Right lobe of liver (tissue), 6 donors: ENCODE results near the gene MESP2. TPM values are rescaled to one million over a fixed set of nuclear protein-coding genes. Genes with fewer than 3 reads are reported as not detected.
A peak's percentile ranks its signal among the peaks of the same experiment; 100 is the strongest.
"Not testable (repeated sequence)": the region's sequence is repeated elsewhere in the genome, so short reads cannot be mapped to it uniquely, and the experiment has no call there.

ENCODE experiments used
- ATAC-seq, 4 donors: fragments of 200-7000 bp; cut with Tn5 transposase; one replicate each; pipeline ENCODE4 v1.9.1; 2020; ENCODE audit warnings: mild to moderate bottlenecking in 4 of 4, moderate library complexity in 4 of 4
- DNase-seq, 3 donors: peaks; one replicate each; pipeline ENCODE4 v3.0.0-alpha.2; 2020
- H3K27ac ChIP-seq, 3 donors: fragments of 200-600 bp; one replicate each; pipeline ENCODE4 v1.8.0; 2022
- H3K27me3 ChIP-seq, 2 donors: fragments of 200-600 bp; one replicate each; pipeline ENCODE4 v1.8.0; 2022
- H3K36me3 ChIP-seq, 4 donors: fragments of 200-600 bp; sonication (generic) in 1 of 4; one replicate each; pipeline versions ENCODE4 v1.5.1 to v1.8.0; 2017 to 2022; ENCODE audit warnings: control low read depth in 1 of 4
- H3K4me1 ChIP-seq, 4 donors: fragments of 200-600 bp; sonication (generic) in 1 of 4; one replicate each; pipeline versions ENCODE4 v1.5.1 to v1.8.0; 2017 to 2022; ENCODE audit warnings: control low read depth in 1 of 4
- H3K4me3 ChIP-seq, 3 donors: fragments of 200-600 bp; one replicate each; pipeline ENCODE4 v1.8.0; 2022
- H3K9me3 ChIP-seq, 4 donors: fragments of 200-600 bp; sonication (generic) in 1 of 4; one replicate each; pipeline versions ENCODE4 v1.5.1 to v1.8.0; 2017 to 2022; ENCODE audit warnings: control low read depth in 1 of 4
- POLR2A ChIP-seq: fragments of 450-650 bp; IDR thresholded peaks from one replicate; pipeline ENCODE4 v1.6.1; 2017; ENCODE audit warnings: antibody characterized with exemption, mild to moderate bottlenecking
- WGBS: methylation state at CpG from one replicate; pipeline ENCODE4 v1.1.6; 2018; ENCODE audit warnings: low coverage, low lambda C conversion rate; ENCODE audit not compliant: insufficient coverage; ENCODE audit errors: missing lambda C conversion rate; 5-methylcytosine and 5-hydroxymethylcytosine counted together
- intact Hi-C, 2 donors: fragments of 100-400 bp; cut with DNase I; formaldehyde crosslinking; loops; one replicate each; pipeline versions ENCODE4 v1.11.2 to v1.14.1; 2022
- total RNA-seq, 6 experiments: library from RNA; depleted of rRNA in 2 of 6; stranded (reverse); fragments of >200 nt in 2 of 6; fragmentation: NEBNext Ultra II Directional in 3 of 6; extraction: Animal tissue kit (Norgen Biotek cat#: 25700) in 3 of 6; gene quantifications; one replicate each; pipeline versions ENCODE4 v1.1.0 to v1.2.4, GENCODE V29; 2016 to 2023
- TF ChIP-seq, protein P1 (sequence below), 4 donors: fragments of 200-600 bp in 3 of 4; fragments of 450-650 bp in 1 of 4; IDR thresholded peaks; one replicate each; pipeline versions ENCODE4 v1.5.1 to v1.8.0; 2016 to 2022; ENCODE audit warnings: antibody characterized with exemption in 4 of 4, mild to moderate bottlenecking in 2 of 4
- donor health status: DM: no; HTN: yes; CAD: no.
- donor health status: DM: no; HTN: no; CAD: no.
- donor health status: DM: no; HTN: no; CAD: no.
- donor health status: DM: no; HTN: yes; CAD: no.
- donor health status: DM: no; HTN: yes; CAD: no.

The MESP2 gene
- total RNA-seq, 6 experiments from 2014 or later = 0.12 TPM; not detected in 5

DNA sequence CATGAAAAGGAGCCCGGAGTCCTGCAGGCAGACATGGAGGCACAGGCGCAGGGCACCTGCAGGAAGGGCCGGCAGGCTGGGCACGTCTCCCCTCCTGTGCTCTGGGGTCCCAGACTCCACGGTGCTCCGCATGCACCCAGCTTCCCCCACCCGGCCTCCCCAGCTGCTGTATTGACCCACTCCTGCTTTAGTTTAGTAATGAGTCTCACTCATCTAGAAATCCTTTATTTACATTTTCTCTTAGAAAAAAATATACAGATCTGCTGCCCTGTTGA is 8.5 kb downstream of the MESP2 start:
- ATAC-seq = no peak
- peak overlapping the region in 1 of 3 donors; percentile 45 for H3K27ac ChIP-seq

DNA sequence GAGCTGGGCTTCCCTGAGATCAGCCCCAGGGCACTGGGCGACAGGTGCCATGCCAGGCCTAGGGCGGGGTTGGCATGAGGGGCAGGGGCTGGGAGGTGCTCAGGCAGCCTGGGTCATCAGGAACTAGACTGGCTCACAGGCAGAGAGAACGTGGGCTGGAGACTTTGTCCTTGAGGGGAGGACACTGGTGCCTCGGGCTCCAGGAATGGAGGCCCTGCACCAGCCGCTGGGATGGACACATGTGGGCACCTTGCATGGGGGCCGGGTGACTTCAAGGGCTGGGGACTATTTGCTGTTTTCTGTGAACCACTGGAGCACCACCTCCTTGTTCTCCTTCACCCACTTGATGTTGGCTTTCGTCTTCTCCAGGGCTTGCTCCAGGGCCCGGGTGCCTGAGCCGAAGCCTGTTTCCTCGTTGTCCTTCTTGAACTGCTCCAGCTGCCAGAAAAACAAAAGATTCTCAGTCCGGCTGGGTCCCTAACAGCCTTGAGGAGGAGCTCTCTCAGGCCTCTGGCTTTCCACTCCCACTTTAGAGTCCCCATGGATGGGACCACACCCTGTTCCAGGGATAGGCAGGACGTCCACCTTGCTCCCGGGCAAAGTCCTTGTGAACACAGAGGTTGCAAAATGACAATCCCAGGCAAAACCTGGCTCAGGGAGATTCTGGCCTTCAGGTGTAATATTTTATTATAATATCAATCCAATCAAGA is 9.1 kb downstream of the MESP2 start:
- Histone ChIP-seq H3K4me1 (peaks cover 0 to 35% (median 17%) of the 10 kb centered on the region in 4 donors), H3K4me3 (no peak overlapping the region), H3K27me3 (no peaks in the 10 kb centered on the region), H3K27ac (peak overlapping the region in 2 of 3 donors; percentile 44 to 45), H3K36me3 (peaks cover 0 to 36% (median 20%) of the 10 kb centered on the region in 4 donors), H3K9me3 (no peaks in the 10 kb centered on the region)
- 44% methylated on average over 7 of the region's 13 CpGs for WGBS
- peak; percentile 75 to 82 (median 80) for ATAC-seq
- peak; percentile 65 to 85 (median 82) for DNase-seq
- intact Hi-C loops = no loop called here
- TF ChIP-seq, protein P1, sequence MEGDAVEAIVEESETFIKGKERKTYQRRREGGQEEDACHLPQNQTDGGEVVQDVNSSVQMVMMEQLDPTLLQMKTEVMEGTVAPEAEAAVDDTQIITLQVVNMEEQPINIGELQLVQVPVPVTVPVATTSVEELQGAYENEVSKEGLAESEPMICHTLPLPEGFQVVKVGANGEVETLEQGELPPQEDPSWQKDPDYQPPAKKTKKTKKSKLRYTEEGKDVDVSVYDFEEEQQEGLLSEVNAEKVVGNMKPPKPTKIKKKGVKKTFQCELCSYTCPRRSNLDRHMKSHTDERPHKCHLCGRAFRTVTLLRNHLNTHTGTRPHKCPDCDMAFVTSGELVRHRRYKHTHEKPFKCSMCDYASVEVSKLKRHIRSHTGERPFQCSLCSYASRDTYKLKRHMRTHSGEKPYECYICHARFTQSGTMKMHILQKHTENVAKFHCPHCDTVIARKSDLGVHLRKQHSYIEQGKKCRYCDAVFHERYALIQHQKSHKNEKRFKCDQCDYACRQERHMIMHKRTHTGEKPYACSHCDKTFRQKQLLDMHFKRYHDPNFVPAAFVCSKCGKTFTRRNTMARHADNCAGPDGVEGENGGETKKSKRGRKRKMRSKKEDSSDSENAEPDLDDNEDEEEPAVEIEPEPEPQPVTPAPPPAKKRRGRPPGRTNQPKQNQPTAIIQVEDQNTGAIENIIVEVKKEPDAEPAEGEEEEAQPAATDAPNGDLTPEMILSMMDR (IDR thresholded peaks at IDR 0.05) = no peak
- TF ChIP-seq POLR2A = no peak

More for the DNA sequence above, 8.5 kb downstream of the MESP2 start:
- Histone ChIP-seq H3K27me3 (no peaks in the 10 kb centered on the region), H3K4me1 (peaks cover 0 to 35% (median 17%) of the 10 kb centered on the region in 4 donors), H3K9me3 (no peaks in the 10 kb centered on the region), H3K36me3 (peaks cover 0 to 31% (median 20%) of the 10 kb centered on the region in 4 donors), H3K4me3 (no peak overlapping the region)
- 86% methylated on average over 1 of the region's 7 CpGs for WGBS
- intact Hi-C loops = no loop called here
- TF ChIP-seq, protein P1 (IDR thresholded peaks at IDR 0.05) = no peak
- no peak for TF ChIP-seq POLR2A
- peak in 1 of 3 donors; percentile 41 for DNase-seq

GRCh38 chr15:89785774-89786140 is 9.6 kb downstream of the MESP2 start:
- peak in 1 of 4 donors; percentile 8 for ATAC-seq
- TF ChIP-seq POLR2A = no peak
- TF ChIP-seq, protein P1 (IDR thresholded peaks at IDR 0.05) = no peak
- Histone ChIP-seq H3K4me3 (no peak overlapping the region), H3K9me3 (no peaks in the 10 kb centered on the region), H3K27me3 (no peaks in the 10 kb centered on the region), H3K36me3 (peaks cover 0 to 41% (median 23%) of the 10 kb centered on the region in 4 donors), H3K27ac (no peak overlapping the region), H3K4me1 (peaks cover 0 to 35% (median 17%) of the 10 kb centered on the region in 4 donors)
- no peak for DNase-seq
- intact Hi-C loops = no loop called here

- TF ChIP-seq POLR2A = no peak
- TF ChIP-seq, protein P1 (IDR thresholded peaks at IDR 0.05) = no peak
- H3K4me3 ChIP-seq = no peak overlapping the region
- no peaks in the 10 kb centered on the region for H3K27me3 ChIP-seq
- H3K4me1 ChIP-seq = peaks cover 0 to 30% (median 12%) of the 10 kb centered on the region in 4 donors
- DNase-seq = no peak
- H3K27ac ChIP-seq = no peak overlapping the region
- WGBS = 79% methylated on average over 2 of the region's 3 CpGs
- intact Hi-C loops = no loop called here
- H3K36me3 ChIP-seq = peaks cover 3 to 63% (median 34%) of the 10 kb centered on the region in 4 donors
- ATAC-seq = no peak
- H3K9me3 ChIP-seq = no peaks in the 10 kb centered on the region
These were observed 11.8 kb downstream of the MESP2 start for GRCh38 chr15:89787944-89788343.

- H3K27ac ChIP-seq, ATAC-seq, H3K9me3 ChIP-seq, intact Hi-C loops, H3K4me3 ChIP-seq, H3K27me3 ChIP-seq: not testable (repeated sequence)
- H3K36me3 ChIP-seq = peaks cover 4 to 68% (median 39%) of the 10 kb centered on the region in 4 donors
- WGBS = 100% methylated on average over 3 of the region's 4 CpGs
- peaks cover 0 to 30% (median 12%) of the 10 kb centered on the region in 4 donors for H3K4me1 ChIP-seq
- DNase-seq = peak in 2 of 3 donors; percentile 5
These were observed 12.5 kb downstream of the MESP2 start for GRCh38 chr15:89788585-89788984.
